Spleen (tissue), 11 donors: ENCODE measurements around the gene ANTXR2. TPM values are rescaled to one million over a fixed set of nuclear protein-coding genes. Genes with fewer than 3 reads are reported as not detected.

Experiments
- DNase-seq: peaks from one replicate; pipeline ENCODE4 v3.0.0-alpha.2; 2020
- H3K27ac ChIP-seq, 8 donors: fragments of 200-600 bp; sonication (generic) in 7 of 8; 1 replicate in 4 of 8; 2 replicates in 4 of 8; pipeline versions ENCODE4 v1.5.0 to v1.8.0; 2016 to 2021; ENCODE audit warnings: inconsistent platforms in 4 of 8, mild to moderate bottlenecking in 4 of 8, moderate library complexity in 1 of 8
- H3K27me3 ChIP-seq, 7 donors: fragments of 200-600 bp; sonication (generic) in 6 of 7; replicated peaks in 1 of 7; 1 replicate in 4 of 7; 2 replicates in 3 of 7; pipeline versions ENCODE4 v1.5.0 to v1.8.0; 2016 to 2021; ENCODE audit warnings: inconsistent platforms in 3 of 7, mild to moderate bottlenecking in 1 of 7
- H3K36me3 ChIP-seq, 6 donors: fragments of 200-600 bp; sonication (generic) in 5 of 6; 1 replicate in 4 of 6; 2 replicates in 2 of 6; pipeline versions ENCODE4 v1.5.0 to v1.8.0; 2016 to 2021; ENCODE audit warnings: inconsistent platforms in 2 of 6
- H3K4me1 ChIP-seq, 6 donors: fragments of 200-600 bp; sonication (generic) in 5 of 6; 1 replicate in 3 of 6; 2 replicates in 3 of 6; pipeline versions ENCODE4 v1.5.0 to v1.8.0; 2016 to 2021; ENCODE audit warnings: inconsistent platforms in 3 of 6
- H3K4me3 ChIP-seq, 8 donors: fragments of 200-600 bp; sonication (generic) in 7 of 8; 1 replicate in 4 of 8; 2 replicates in 4 of 8; pipeline versions ENCODE4 v1.5.0 to v1.8.0; 2016 to 2021; ENCODE audit warnings: inconsistent platforms in 4 of 8, mild to moderate bottlenecking in 4 of 8, moderate library complexity in 2 of 8
- H3K9me3 ChIP-seq, 8 donors: fragments of 200-600 bp; sonication (generic) in 7 of 8; 1 replicate in 4 of 8; 2 replicates in 4 of 8; pipeline versions ENCODE4 v1.5.0 to v1.8.0; 2016 to 2021; ENCODE audit warnings: inconsistent platforms in 4 of 8
- CTCF ChIP-seq, 11 experiments: fragments of 200-600 bp in 7 of 11; fragments of 450-650 bp in 4 of 11; sonication (generic) in 4 of 11; IDR thresholded peaks in 8 of 11; conservative IDR thresholded peaks in 3 of 11; 1 replicate in 7 of 11; 2 replicates in 4 of 11; pipeline versions ENCODE4 v1.4.0 to v1.8.0; 2016 to 2021; ENCODE audit warnings: antibody characterized with exemption in 11 of 11, inconsistent platforms in 4 of 11, mild to moderate bottlenecking in 1 of 11
- POLR2A ChIP-seq, 3 donors: fragments of 450-650 bp; IDR thresholded peaks; one replicate each; pipeline ENCODE4 v1.5.1; 2017; ENCODE audit warnings: antibody characterized with exemption in 3 of 3, mild to moderate bottlenecking in 1 of 3
- POLR2AphosphoS5 ChIP-seq, 3 donors: sonication (generic); formaldehyde crosslinking; IDR thresholded peaks; one replicate each; pipeline ENCODE4 v1.5.1; 2017; ENCODE audit warnings: antibody characterized with exemption in 3 of 3
- WGBS, 5 donors: extraction: QIAGEN DNeasy Blood & Tissue Kit in 3 of 5; methylation state at CpG; one replicate each; pipeline versions ENCODE4 v1.1.5 to v1.1.7; 2013 to 2018; 5-methylcytosine and 5-hydroxymethylcytosine counted together
- intact Hi-C: fragments of 100-400 bp; cut with DNase I; formaldehyde crosslinking; loops from one replicate; pipeline ENCODE4 v1.15.0; 2023; ENCODE audit warnings: low total_unique reads
- polyA plus RNA-seq, 3 donors: library from polyadenylated mRNA; stranded (reverse); fragments of 200-250 nt; gene quantifications; one replicate each; pipeline ENCODE4 v1.2.1, GENCODE V29; 2013
- total RNA-seq, 7 donors: library from RNA; depleted of rRNA in 3 of 7; stranded (reverse); fragments of >200 nt in 3 of 7; fragmentation: NEBNext Ultra II Directional in 4 of 7; extraction: Animal tissue kit (Norgen Biotek cat#: 25700) in 4 of 7; gene quantifications; one replicate each; pipeline versions ENCODE4 v1.1.0 to v1.2.1, GENCODE V29; 2016 to 2021
- donor health status: healthy with polysubstance abuse.
- donor health status: DM: no; HTN: no; CAD: no; lungs with moderate emphysema.
- donor health status: DM: no; HTN: no; CAD: no.
- donor health status: Bipolar disorder and iron deficiency.
- donor health status: healthy.
- donor health status: DM: no; HTN: no; CAD: no.
- donor health status: DM: yes; HTN: yes; CAD: no.

Gene ANTXR2
- total and polyA plus RNA-seq, 10 donors: 3.7 to 56.3 (median 37.3) TPM

GRCh38 chr4:80029364-80029763 lies 43.7 kb downstream of the ANTXR2 start:
- Histone ChIP-seq H3K9me3 (no peaks in the 10 kb centered on the region), H3K36me3 (peaks cover 0 to 94% (median 13%) of the 10 kb centered on the region in 6 donors), H3K27me3 (no peaks in the 10 kb centered on the region), H3K27ac (no peak overlapping the region), H3K4me1 (no peaks in the 10 kb centered on the region), H3K4me3 (no peak overlapping the region)
- DNase-seq: no peak
- intact Hi-C loops: no loop called here
- 73 to 91% (median 81%) methylated on average over 2 of the region's 2 CpGs for WGBS, 5 donors
- TF ChIP-seq POLR2A (IDR thresholded peaks at IDR 0.05) (no peak), POLR2AphosphoS5 (IDR thresholded peaks at IDR 0.05) (no peak), CTCF (IDR thresholded peaks at IDR 0.05 in 8 of 11, conservative IDR thresholded peaks at IDR 0.05 in 3 of 11) (no peak)

GRCh38 chr4:80027611-80028010 lies 45.4 kb downstream of the ANTXR2 start:
- no peak overlapping the region for H3K4me3 ChIP-seq
- H3K27ac ChIP-seq: no peak overlapping the region
- peaks cover 0 to 96% (median 15%) of the 10 kb centered on the region in 6 donors for H3K36me3 ChIP-seq
- DNase-seq: no peak
- H3K27me3 ChIP-seq: no peaks in the 10 kb centered on the region
- no peaks in the 10 kb centered on the region for H3K9me3 ChIP-seq
- TF ChIP-seq POLR2A (IDR thresholded peaks at IDR 0.05): no peak
- no peak for TF ChIP-seq CTCF (IDR thresholded peaks at IDR 0.05 in 8 of 11, conservative IDR thresholded peaks at IDR 0.05 in 3 of 11)
- no peak for TF ChIP-seq POLR2AphosphoS5 (IDR thresholded peaks at IDR 0.05)
- no peaks in the 10 kb centered on the region for H3K4me1 ChIP-seq
- intact Hi-C loops: no loop called here
- WGBS, 5 donors: 71 to 93% (median 84%) methylated on average over 2 of the region's 2 CpGs

- no peaks in the 10 kb centered on the region for H3K27me3 ChIP-seq
- H3K36me3 ChIP-seq: peaks cover 0 to 91% (median 13%) of the 10 kb centered on the region in 6 donors
- H3K27ac ChIP-seq: no peak overlapping the region
- TF ChIP-seq POLR2AphosphoS5 (IDR thresholded peaks at IDR 0.05): no peak
- no peak for TF ChIP-seq POLR2A (IDR thresholded peaks at IDR 0.05)
- TF ChIP-seq CTCF (IDR thresholded peaks at IDR 0.05 in 8 of 11, conservative IDR thresholded peaks at IDR 0.05 in 3 of 11): no peak
- DNase-seq: no peak
- H3K9me3 ChIP-seq: no peaks in the 10 kb centered on the region
- no peak overlapping the region for H3K4me3 ChIP-seq
- intact Hi-C loops: no loop called here
- WGBS, 5 donors: 87 to 93% (median 89%) methylated on average over 4 of the region's 4 CpGs
- H3K4me1 ChIP-seq: no peaks in the 10 kb centered on the region
These were observed 46.9 kb downstream of the ANTXR2 start for GRCh38 chr4:80026100-80026499.

GRCh38 chr4:80024335-80024734 lies 48.7 kb downstream of the ANTXR2 start:
- H3K4me3 ChIP-seq: no peak overlapping the region
- DNase-seq: no peak
- no peak overlapping the region for H3K27ac ChIP-seq
- H3K9me3 ChIP-seq: no peaks in the 10 kb centered on the region
- WGBS, 5 donors: 89 to 100% (median 95%) methylated on average over 1 of the region's 1 CpG
- H3K4me1 ChIP-seq: no peaks in the 10 kb centered on the region
- no peaks in the 10 kb centered on the region for H3K27me3 ChIP-seq
- TF ChIP-seq POLR2A (IDR thresholded peaks at IDR 0.05) (no peak), POLR2AphosphoS5 (IDR thresholded peaks at IDR 0.05) (no peak), CTCF (IDR thresholded peaks at IDR 0.05 in 8 of 11, conservative IDR thresholded peaks at IDR 0.05 in 3 of 11) (no peak)
- H3K36me3 ChIP-seq: peaks cover 0 to 85% (median 6%) of the 10 kb centered on the region in 6 donors
- intact Hi-C loops: no loop called here
